ENCODE measurements around the gene PDE6B.

DNA sequence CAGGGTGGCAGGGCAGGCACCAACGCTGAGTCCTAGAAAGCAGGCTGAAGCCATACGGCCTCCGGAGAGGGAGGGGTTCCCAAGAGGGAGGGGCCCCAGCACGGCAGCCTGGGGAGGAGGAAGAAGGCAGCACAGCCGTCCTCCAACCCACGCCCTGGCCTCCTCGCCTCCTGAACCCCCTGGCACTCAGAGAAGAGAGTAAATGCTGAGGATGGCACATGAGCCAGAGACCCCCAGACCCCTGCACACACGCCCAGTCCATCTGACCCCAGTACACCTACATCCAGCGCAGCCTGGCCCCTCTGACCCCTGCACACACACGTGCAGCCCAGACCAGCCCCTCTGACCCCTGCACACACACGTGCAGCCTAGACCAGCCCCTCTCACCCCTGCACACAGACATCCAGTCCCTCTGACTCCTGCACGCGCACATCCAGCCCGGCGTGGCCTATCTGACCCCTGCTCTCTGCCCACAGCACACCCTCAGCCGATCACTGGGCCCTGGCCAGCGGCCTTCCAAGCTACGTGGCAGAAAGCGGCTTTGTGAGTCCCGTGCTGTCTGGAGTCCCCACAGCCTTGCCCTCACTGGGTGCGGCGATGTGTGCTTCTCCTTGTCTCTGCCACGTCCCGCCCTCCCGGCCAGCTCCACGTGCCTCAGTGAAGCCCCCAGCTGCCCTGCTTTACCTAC is 30.2 kb downstream of the PDE6B start:
- TF ChIP-seq, protein P1, sequence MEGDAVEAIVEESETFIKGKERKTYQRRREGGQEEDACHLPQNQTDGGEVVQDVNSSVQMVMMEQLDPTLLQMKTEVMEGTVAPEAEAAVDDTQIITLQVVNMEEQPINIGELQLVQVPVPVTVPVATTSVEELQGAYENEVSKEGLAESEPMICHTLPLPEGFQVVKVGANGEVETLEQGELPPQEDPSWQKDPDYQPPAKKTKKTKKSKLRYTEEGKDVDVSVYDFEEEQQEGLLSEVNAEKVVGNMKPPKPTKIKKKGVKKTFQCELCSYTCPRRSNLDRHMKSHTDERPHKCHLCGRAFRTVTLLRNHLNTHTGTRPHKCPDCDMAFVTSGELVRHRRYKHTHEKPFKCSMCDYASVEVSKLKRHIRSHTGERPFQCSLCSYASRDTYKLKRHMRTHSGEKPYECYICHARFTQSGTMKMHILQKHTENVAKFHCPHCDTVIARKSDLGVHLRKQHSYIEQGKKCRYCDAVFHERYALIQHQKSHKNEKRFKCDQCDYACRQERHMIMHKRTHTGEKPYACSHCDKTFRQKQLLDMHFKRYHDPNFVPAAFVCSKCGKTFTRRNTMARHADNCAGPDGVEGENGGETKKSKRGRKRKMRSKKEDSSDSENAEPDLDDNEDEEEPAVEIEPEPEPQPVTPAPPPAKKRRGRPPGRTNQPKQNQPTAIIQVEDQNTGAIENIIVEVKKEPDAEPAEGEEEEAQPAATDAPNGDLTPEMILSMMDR (IDR thresholded peaks at IDR 0.05; ENCODE audit: insufficient read depth, low read length, poor library complexity, severe bottlenecking) = no peak
- no peak for TF ChIP-seq EZH2phosphoT487 (conservative IDR thresholded peaks at IDR 0.05; ENCODE audit: low read length)
